ENCODE results near the gene BMP8A.
"Not testable (repeated sequence)": the region's sequence is repeated elsewhere in the genome, so short reads cannot be mapped to it uniquely, and the experiment has no call there.

The BMP8A gene

GRCh38 chr1:39499668-39500067 is 8.2 kb downstream of the BMP8A start:
- Histone ChIP-seq H3K36me3 (no peaks in the 10 kb centered on the region), H3K9me3 (no peaks in the 10 kb centered on the region), H3K4me3 (no peak overlapping the region), H3K27ac (no peak overlapping the region), H3K27me3 (peaks cover 0 to 20% of the 10 kb centered on the region in 2 donors), H3K4me1 (no peaks in the 10 kb centered on the region)
- DNase-seq, result no peak
- no peak for TF ChIP-seq CTCF (IDR thresholded peaks at IDR 0.05)
- intact Hi-C loops (cut with DNase I; ENCODE audit: low total_unique reads), result no loop called here

- no peak for DNase-seq
- no peaks in the 10 kb centered on the region for H3K9me3 ChIP-seq
- intact Hi-C loops (cut with DNase I; ENCODE audit: low total_unique reads), result no loop called here
- no peak overlapping the region for H3K27ac ChIP-seq
- no peaks in the 10 kb centered on the region for H3K4me1 ChIP-seq
- TF ChIP-seq CTCF (IDR thresholded peaks at IDR 0.05), result no peak
- no peak overlapping the region for H3K4me3 ChIP-seq
- H3K27me3 ChIP-seq, result peaks cover 0 to 16% of the 10 kb centered on the region in 2 donors
- H3K36me3 ChIP-seq, result no peaks in the 10 kb centered on the region
Measured at GRCh38 chr1:39500862-39501389, 9.5 kb downstream of the BMP8A start.

- Histone ChIP-seq H3K27me3 (peaks cover 0 to 14% of the 10 kb centered on the region in 2 donors), H3K27ac (no peak overlapping the region), H3K4me3 (no peak overlapping the region), H3K36me3 (no peaks in the 10 kb centered on the region), H3K9me3 (no peaks in the 10 kb centered on the region), H3K4me1 (no peaks in the 10 kb centered on the region)
- no peak for DNase-seq
- intact Hi-C loops (cut with DNase I; ENCODE audit: low total_unique reads), result no loop called here
- TF ChIP-seq CTCF (IDR thresholded peaks at IDR 0.05), result no peak
Measured at GRCh38 chr1:39501666-39502065, 10.2 kb downstream of the BMP8A start.

- DNase-seq; H3K9me3 ChIP-seq; H3K36me3 ChIP-seq; intact Hi-C loops (cut with DNase I; ENCODE audit: low total_unique reads); H3K27ac ChIP-seq; H3K4me1 ChIP-seq; H3K4me3 ChIP-seq; H3K27me3 ChIP-seq: not testable (repeated sequence)
Measured at GRCh38 chr1:39504436-39504835, 13.0 kb downstream of the BMP8A start.

GRCh38 chr1:39505289-39505688 is 13.9 kb downstream of the BMP8A start:
- H3K36me3 ChIP-seq, result no peaks in the 10 kb centered on the region
- no peaks in the 10 kb centered on the region for H3K27me3 ChIP-seq
- no peak for TF ChIP-seq CTCF (IDR thresholded peaks at IDR 0.05)
- intact Hi-C loops (cut with DNase I; ENCODE audit: low total_unique reads), result no loop called here
- no peaks in the 10 kb centered on the region for H3K9me3 ChIP-seq
- H3K4me3 ChIP-seq, result no peak overlapping the region
- H3K27ac ChIP-seq, result no peak overlapping the region
- DNase-seq, result no peak
- H3K4me1 ChIP-seq, result no peaks in the 10 kb centered on the region

GRCh38 chr1:39507230-39507928 is 15.9 kb downstream of the BMP8A start:
- Histone ChIP-seq H3K27ac (no peak overlapping the region), H3K27me3 (no peaks in the 10 kb centered on the region), H3K9me3 (no peaks in the 10 kb centered on the region), H3K4me3 (no peak overlapping the region), H3K36me3 (no peaks in the 10 kb centered on the region), H3K4me1 (no peaks in the 10 kb centered on the region)
- TF ChIP-seq CTCF (IDR thresholded peaks at IDR 0.05), result no peak
- intact Hi-C loops (cut with DNase I; ENCODE audit: low total_unique reads), result no loop called here
- no peak for DNase-seq
